Stomach (tissue), 9 donors: Measurements from ENCODE around the gene JAG1. TPM values are rescaled to one million over a fixed set of nuclear protein-coding genes. Genes with fewer than 3 reads are reported as not detected.
A peak's percentile ranks its signal among the peaks of the same experiment; 100 is the strongest.

Experiments used
- DNase-seq, 2 donors: peaks; one replicate each; pipeline versions ENCODE4 v3.0.0 to v3.0.0-alpha.2; 2013 to 2019
- H3K27ac ChIP-seq, 5 donors: fragments of 200-600 bp in 4 of 5; sonication (generic) in 4 of 5; one replicate each; pipeline ENCODE4 v1.5.1; 2013 to 2019; ENCODE audit warnings: mild to moderate bottlenecking in 1 of 5, moderate library complexity in 1 of 5
- H3K27me3 ChIP-seq, 3 donors: fragments of 200-600 bp; sonication (generic); one replicate each; pipeline ENCODE4 v1.5.1; 2017 to 2019; ENCODE audit warnings: mixed run types in 1 of 3
- H3K36me3 ChIP-seq, 4 donors: fragments of 200-600 bp; sonication (generic); 1 replicate in 3 of 4; 2 replicates in 1 of 4; pipeline ENCODE4 v1.5.1; 2016 to 2019
- H3K4me1 ChIP-seq, 4 donors: fragments of 200-600 bp; sonication (generic); one replicate each; pipeline ENCODE4 v1.5.1; 2016 to 2019
- H3K4me3 ChIP-seq, 4 donors: fragments of 200-600 bp; sonication (generic) in 3 of 4; one replicate each; pipeline ENCODE4 v1.5.1; 2016 to 2019; ENCODE audit warnings: mild to moderate bottlenecking in 1 of 4
- H3K9me3 ChIP-seq, 4 donors: fragments of 200-600 bp; sonication (generic); one replicate each; pipeline ENCODE4 v1.5.1; 2016 to 2019
- EP300 ChIP-seq: sonication (generic); formaldehyde crosslinking; IDR thresholded peaks from one replicate; pipeline ENCODE4 v1.6.1; 2017; ENCODE audit warnings: antibody characterized with exemption
- POLR2A ChIP-seq, 4 donors: fragments of 450-650 bp; IDR thresholded peaks; one replicate each; pipeline ENCODE4 v1.6.1; 2016; ENCODE audit warnings: antibody characterized with exemption in 4 of 4, control low read depth in 2 of 4, mild to moderate bottlenecking in 1 of 4, moderate library complexity in 1 of 4
- POLR2AphosphoS5 ChIP-seq, 3 donors: sonication (generic); formaldehyde crosslinking; IDR thresholded peaks; one replicate each; pipeline ENCODE4 v1.6.1; 2016; ENCODE audit warnings: antibody characterized with exemption in 3 of 3
- WGBS, 5 donors: extraction: QIAGEN DNeasy Blood & Tissue Kit in 3 of 5; methylation state at CpG; one replicate each; pipeline versions ENCODE4 v1.1.5 to v1.1.7; 2013 to 2018; 5-methylcytosine and 5-hydroxymethylcytosine counted together
- intact Hi-C: fragments of 100-400 bp; cut with DNase I; formaldehyde crosslinking; loops from one replicate; pipeline ENCODE4 v1.15.1; 2023; ENCODE audit warnings: low total_unique reads
- polyA plus RNA-seq, 3 donors: library from polyadenylated mRNA; stranded (reverse); fragments of 200-250 nt; gene quantifications; one replicate each; pipeline ENCODE4 v1.2.3, GENCODE V29; 2013
- total RNA-seq, 5 donors: library from RNA; depleted of rRNA; stranded (reverse); fragments of >200 nt; gene quantifications; one replicate each; pipeline versions ENCODE4 v1.1.0 to v1.2.3, GENCODE V29; 2014 to 2016
- TF ChIP-seq, protein P1 (sequence below), 7 experiments: fragments of 450-650 bp in 4 of 7; fragments of 200-600 bp in 3 of 7; sonication (generic) in 3 of 7; IDR thresholded peaks; one replicate each; pipeline ENCODE4 v1.5.1; 2016 to 2019; ENCODE audit warnings: antibody characterized with exemption in 7 of 7, control low read depth in 2 of 7, mild to moderate bottlenecking in 1 of 7
- donor health status: healthy with polysubstance abuse.
- donor health status: Bipolar disorder and iron deficiency.
- donor health status: healthy.

The JAG1 gene
- total and polyA plus RNA-seq, 8 donors = 5.2 to 133 (median 62.2) TPM

DNA sequence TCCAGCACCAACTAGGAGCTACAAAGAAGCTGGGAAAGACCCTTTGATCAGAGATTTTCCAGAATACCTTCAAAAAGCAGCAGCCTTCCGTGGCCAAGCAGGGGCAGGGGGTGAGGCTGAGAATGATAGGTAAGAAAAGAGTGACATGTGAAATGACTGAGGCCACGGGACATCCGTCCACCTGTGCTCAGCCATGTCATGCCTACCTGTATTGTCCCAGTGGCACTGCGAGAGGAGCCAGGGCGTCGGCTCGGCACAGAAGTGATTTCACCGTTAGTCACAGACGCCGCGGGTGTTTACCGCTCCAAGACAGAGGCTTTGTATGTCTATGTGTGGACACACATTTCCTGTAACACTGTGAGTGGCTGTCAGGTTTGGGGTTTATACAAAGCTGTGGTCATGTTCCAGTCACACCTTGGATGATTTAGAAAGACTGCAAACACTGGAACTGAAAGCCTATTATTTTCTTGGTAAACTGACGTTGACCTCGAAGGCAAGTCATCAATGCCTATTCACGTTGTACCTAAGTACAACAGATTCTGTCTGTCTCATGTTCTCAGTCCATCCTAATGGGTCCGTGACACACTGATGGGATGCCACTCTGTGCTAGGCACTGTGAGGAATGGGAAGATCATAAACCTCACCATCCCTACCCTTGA is 32.1 kb upstream of the JAG1 start:
- Histone ChIP-seq H3K27ac (peak overlapping the region in 4 of 5 donors; percentile 18 to 73 (median 53)), H3K9me3 (no peaks in the 10 kb centered on the region), H3K36me3 (no peaks in the 10 kb centered on the region), H3K4me3 (no peak overlapping the region), H3K27me3 (no peaks in the 10 kb centered on the region), H3K4me1 (peaks cover 0 to 43% (median 23%) of the 10 kb centered on the region in 4 donors)
- 30 to 81% (median 48%) methylated on average over 16 of the region's 16 CpGs for WGBS, 5 donors
- DNase-seq = peak; percentile 67 to 73
- TF ChIP-seq POLR2AphosphoS5 (IDR thresholded peaks at IDR 0.05) (peak in 2 of 3 donors; percentile 60 to 80), EP300 (no peak), POLR2A (IDR thresholded peaks at IDR 0.05) (no peak)
- TF ChIP-seq, protein P1, sequence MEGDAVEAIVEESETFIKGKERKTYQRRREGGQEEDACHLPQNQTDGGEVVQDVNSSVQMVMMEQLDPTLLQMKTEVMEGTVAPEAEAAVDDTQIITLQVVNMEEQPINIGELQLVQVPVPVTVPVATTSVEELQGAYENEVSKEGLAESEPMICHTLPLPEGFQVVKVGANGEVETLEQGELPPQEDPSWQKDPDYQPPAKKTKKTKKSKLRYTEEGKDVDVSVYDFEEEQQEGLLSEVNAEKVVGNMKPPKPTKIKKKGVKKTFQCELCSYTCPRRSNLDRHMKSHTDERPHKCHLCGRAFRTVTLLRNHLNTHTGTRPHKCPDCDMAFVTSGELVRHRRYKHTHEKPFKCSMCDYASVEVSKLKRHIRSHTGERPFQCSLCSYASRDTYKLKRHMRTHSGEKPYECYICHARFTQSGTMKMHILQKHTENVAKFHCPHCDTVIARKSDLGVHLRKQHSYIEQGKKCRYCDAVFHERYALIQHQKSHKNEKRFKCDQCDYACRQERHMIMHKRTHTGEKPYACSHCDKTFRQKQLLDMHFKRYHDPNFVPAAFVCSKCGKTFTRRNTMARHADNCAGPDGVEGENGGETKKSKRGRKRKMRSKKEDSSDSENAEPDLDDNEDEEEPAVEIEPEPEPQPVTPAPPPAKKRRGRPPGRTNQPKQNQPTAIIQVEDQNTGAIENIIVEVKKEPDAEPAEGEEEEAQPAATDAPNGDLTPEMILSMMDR (IDR thresholded peaks at IDR 0.05) = no peak
- intact Hi-C loops = no loop called here

DNA sequence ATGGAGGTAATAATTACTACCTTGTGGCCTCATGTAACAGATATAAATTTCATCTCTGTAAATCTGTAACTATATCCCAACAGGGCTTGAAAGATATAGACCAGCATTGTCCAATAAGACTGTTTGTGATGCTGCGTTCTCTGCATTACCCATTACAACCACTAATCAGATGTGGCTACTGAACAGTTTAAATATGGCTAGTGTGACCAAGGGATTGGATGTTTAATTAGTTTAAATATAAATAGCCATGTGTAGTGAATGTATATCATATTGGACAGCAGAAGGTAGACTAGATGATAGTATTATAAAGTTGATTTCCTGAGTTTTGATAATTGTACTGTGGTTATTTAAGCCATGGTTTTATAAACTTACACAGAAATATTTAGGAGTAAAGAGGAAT is 27.8 kb upstream of the JAG1 start:
- Histone ChIP-seq H3K4me1 (peaks cover 0 to 11% (median 6%) of the 10 kb centered on the region in 4 donors), H3K9me3 (no peaks in the 10 kb centered on the region), H3K36me3 (no peaks in the 10 kb centered on the region), H3K4me3 (no peak overlapping the region), H3K27me3 (no peaks in the 10 kb centered on the region), H3K27ac (no peak overlapping the region)
- WGBS, 5 donors = 85 to 97% (median 96%) methylated on average over 1 of the region's 1 CpG
- TF ChIP-seq EP300 (no peak), POLR2AphosphoS5 (IDR thresholded peaks at IDR 0.05) (no peak), POLR2A (IDR thresholded peaks at IDR 0.05) (no peak)
- TF ChIP-seq, protein P1 (IDR thresholded peaks at IDR 0.05) = no peak
- intact Hi-C loops = no loop called here
- no peak for DNase-seq

DNA sequence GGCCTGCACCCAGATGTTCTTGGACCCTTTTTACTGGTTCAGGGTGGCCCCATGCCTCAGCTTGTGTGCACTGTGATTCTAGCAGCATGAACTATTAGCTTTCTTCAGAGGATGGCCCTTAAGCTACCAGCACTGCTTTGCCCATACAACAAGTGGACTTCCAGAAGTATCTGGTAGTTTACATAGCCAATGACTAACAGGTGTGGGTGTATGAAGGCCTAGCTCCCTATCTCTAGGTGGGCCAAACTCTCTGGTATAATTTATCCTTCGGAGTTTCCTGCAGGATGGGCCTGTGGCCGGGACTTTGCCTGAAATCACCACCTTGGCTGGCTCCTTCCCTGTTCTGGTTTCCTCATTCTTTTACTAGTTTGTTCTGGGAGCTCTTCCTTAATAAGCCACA is 26.1 kb upstream of the JAG1 start:
- no peak overlapping the region for H3K4me3 ChIP-seq
- H3K27me3 ChIP-seq = no peaks in the 10 kb centered on the region
- no peaks in the 10 kb centered on the region for H3K9me3 ChIP-seq
- no peak for DNase-seq
- TF ChIP-seq, protein P1 (IDR thresholded peaks at IDR 0.05) = no peak
- TF ChIP-seq POLR2AphosphoS5 (IDR thresholded peaks at IDR 0.05) = peak in 1 of 3 donors; percentile 53
- intact Hi-C loops = no loop called here
- H3K36me3 ChIP-seq = no peaks in the 10 kb centered on the region
- peaks cover 0 to 11% (median 3%) of the 10 kb centered on the region in 4 donors for H3K4me1 ChIP-seq
- WGBS, 5 donors = 30 to 64% (median 48%) methylated on average over 2 of the region's 2 CpGs
- peak overlapping the region; percentile 38 to 76 (median 74) for H3K27ac ChIP-seq

DNA sequence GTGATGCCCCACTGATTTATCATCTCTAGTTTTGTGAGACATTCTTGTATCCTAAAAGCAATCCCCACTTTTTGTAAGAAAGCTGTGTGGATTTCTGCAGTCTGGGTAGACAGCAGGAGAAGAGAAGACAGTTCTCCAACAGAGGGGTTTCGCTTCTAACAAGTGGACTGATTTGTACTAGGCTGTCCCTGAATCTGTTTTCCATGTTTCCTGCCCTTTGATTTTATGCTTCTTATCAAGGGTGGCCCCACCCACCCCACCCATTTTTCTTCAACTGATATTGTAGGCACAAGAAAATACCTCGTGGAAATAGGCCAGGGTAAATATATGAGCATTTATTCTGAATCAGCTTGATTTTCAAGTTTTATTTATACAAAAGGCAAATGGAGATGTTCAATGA is 25.7 kb upstream of the JAG1 start:
- DNase-seq = no peak
- 29 to 43% (median 40%) methylated on average over 2 of the region's 2 CpGs for WGBS, 5 donors
- H3K36me3 ChIP-seq = no peaks in the 10 kb centered on the region
- H3K27me3 ChIP-seq = no peaks in the 10 kb centered on the region
- intact Hi-C loops = no loop called here
- H3K4me1 ChIP-seq = peaks cover 0 to 11% (median 3%) of the 10 kb centered on the region in 4 donors
- TF ChIP-seq EP300 = no peak
- no peak for TF ChIP-seq POLR2A (IDR thresholded peaks at IDR 0.05)
- TF ChIP-seq, protein P1 (IDR thresholded peaks at IDR 0.05) = no peak
- no peak for TF ChIP-seq POLR2AphosphoS5 (IDR thresholded peaks at IDR 0.05)
- peak overlapping the region; percentile 48 to 76 (median 74) for H3K27ac ChIP-seq
- H3K4me3 ChIP-seq = no peak overlapping the region
- no peaks in the 10 kb centered on the region for H3K9me3 ChIP-seq
